ENCODE measurements around the gene KRTAP17-1.
"Not testable (repeated sequence)": the region's sequence is repeated elsewhere in the genome, so short reads cannot be mapped to it uniquely, and the experiment has no call there.

Gene KRTAP17-1

GRCh38 chr17:41271858-41272257 lies 43.7 kb downstream of the KRTAP17-1 start:
- TF ChIP-seq REST (IDR thresholded peaks at IDR 0.05; ENCODE audit: insufficient replicate concordance, low read depth) (no peak), GABPA (IDR thresholded peaks at IDR 0.05; ENCODE audit: low read depth) (no peak), SPI1 (IDR thresholded peaks at IDR 0.05; ENCODE audit: borderline replicate concordance, low read depth) (no peak), CTCF (IDR thresholded peaks at IDR 0.05; ENCODE audit: insufficient read depth, low read length) (no peak), POLR2AphosphoS5 (IDR thresholded peaks at IDR 0.05; ENCODE audit: low read depth) (no peak)
- no peak overlapping the region for H3K4me3 ChIP-seq (replicated peaks; ENCODE audit: insufficient read depth, low read length)

GRCh38 chr17:41271323-41271722 lies 44.2 kb downstream of the KRTAP17-1 start:
- not testable (repeated sequence) for H3K27me3 ChIP-seq (ENCODE audit: insufficient read depth, poor library complexity, severe bottlenecking); H3K27ac ChIP-seq (replicated peaks); DNase-seq (ENCODE audit: low read depth in 1 of 2, low spot score in 1 of 2); H3K4me3 ChIP-seq (replicated peaks; ENCODE audit: insufficient read depth, low read length)

More at GRCh38 chr17:41271858-41272257, 43.7 kb downstream of the KRTAP17-1 start:
- no peak for DNase-seq (ENCODE audit: low read depth in 1 of 2, low spot score in 1 of 2)
- Histone ChIP-seq H3K27me3 (ENCODE audit: insufficient read depth, poor library complexity, severe bottlenecking) (no peaks in the 10 kb centered on the region), H3K27ac (replicated peaks) (no peak overlapping the region)

- TF ChIP-seq SPI1 (IDR thresholded peaks at IDR 0.05; ENCODE audit: borderline replicate concordance, low read depth), result no peak
- TF ChIP-seq REST (IDR thresholded peaks at IDR 0.05; ENCODE audit: insufficient replicate concordance, low read depth), result no peak
- no peak for TF ChIP-seq GABPA (IDR thresholded peaks at IDR 0.05; ENCODE audit: low read depth)
- no peak for TF ChIP-seq CTCF (IDR thresholded peaks at IDR 0.05; ENCODE audit: insufficient read depth, low read length)
- TF ChIP-seq POLR2AphosphoS5 (IDR thresholded peaks at IDR 0.05; ENCODE audit: low read depth), result no peak
- no peak overlapping the region for H3K27ac ChIP-seq (replicated peaks)
- H3K27me3 ChIP-seq (ENCODE audit: insufficient read depth, poor library complexity, severe bottlenecking), result no peaks in the 10 kb centered on the region
- peak in 1 of 2 experiments; percentile 3 for DNase-seq (ENCODE audit: low read depth in 1 of 2, low spot score in 1 of 2)
- H3K4me3 ChIP-seq (replicated peaks; ENCODE audit: insufficient read depth, low read length), result no peak overlapping the region
Measured at GRCh38 chr17:41267711-41268110, 47.8 kb downstream of the KRTAP17-1 start.

- Histone ChIP-seq H3K27ac (replicated peaks) (no peak within 1 kb of the TSS), H3K27me3 (ENCODE audit: insufficient read depth, poor library complexity, severe bottlenecking) (no peaks in the 10 kb centered on the region), H3K4me3 (replicated peaks; ENCODE audit: insufficient read depth, low read length) (no peak within 1 kb of the TSS)
- no peak for DNase-seq (ENCODE audit: low read depth in 1 of 2, low spot score in 1 of 2)
- TF ChIP-seq SPI1 (IDR thresholded peaks at IDR 0.05; ENCODE audit: borderline replicate concordance, low read depth) (no peak), GABPA (IDR thresholded peaks at IDR 0.05; ENCODE audit: low read depth) (no peak), POLR2AphosphoS5 (IDR thresholded peaks at IDR 0.05; ENCODE audit: low read depth) (no peak), CTCF (IDR thresholded peaks at IDR 0.05; ENCODE audit: insufficient read depth, low read length) (no peak), REST (IDR thresholded peaks at IDR 0.05; ENCODE audit: insufficient replicate concordance, low read depth) (no peak)
Measured at GRCh38 chr17:41265078-41265477, 50.4 kb downstream of the KRTAP17-1 start, which contains the start of gene KRTAP9-6. KRTAP9-6 (plus strand) TSS chr17:41265378; CDS start chr17:41265378, 0 bp downstream.

Measured in HL-60 (cell line).